ENCODE measurements around the gene TEX48. TPM values are rescaled to one million over a fixed set of nuclear protein-coding genes. Genes with fewer than 3 reads are reported as not detected.
A peak's percentile ranks its signal among the peaks of the same experiment; 100 is the strongest.

The TEX48 gene
- total and polyA plus RNA-seq, 2 donors (not counting 1 experiment from before 2014, with no cell fraction given): not detected

- Histone ChIP-seq H3K4me2 (ENCODE audit: extremely low read depth, insufficient read depth, low read length) (no peak overlapping the region), H3K36me3 (ENCODE audit: control insufficient read depth, insufficient read depth, low read length) (no peaks in the 10 kb centered on the region), H3K9me3 (ENCODE audit: control insufficient read depth, insufficient read depth, low read depth, low read length) (no peaks in the 10 kb centered on the region), H3K27ac (ENCODE audit: insufficient read depth, low read length) (no peak overlapping the region), H3K79me2 (ENCODE audit: control insufficient read depth, insufficient read depth, low read length) (no peaks in the 10 kb centered on the region), H3K4me1 (ENCODE audit: control insufficient read depth, extremely low read depth, insufficient read depth, low read length) (peaks cover 10% of the 10 kb centered on the region), H4K20me1 (ENCODE audit: control insufficient read depth, extremely low read depth, insufficient read depth, low read length) (no peaks in the 10 kb centered on the region), H2AFZ (ENCODE audit: low read length) (no peak overlapping the region), H3K4me3 (replicated peaks in 1 of 4; ENCODE audit: control extremely low read depth in 1 of 4, insufficient read depth in 1 of 4, low read depth in 3 of 4, low read length in 4 of 4) (no peak overlapping the region), H3K9ac (ENCODE audit: insufficient read depth, low read length) (no peak overlapping the region), H3K27me3 (ENCODE audit: control insufficient read depth, insufficient read depth, low read length) (no peaks in the 10 kb centered on the region)
- DNase-seq (ENCODE audit: low read depth in 2 of 2): no peak
- TF ChIP-seq EZH2 (IDR thresholded peaks at IDR 0.05; ENCODE audit: low read length, missing control alignments) (no peak), CTCF (conservative IDR thresholded peaks at IDR 0.05 in 1 of 2, IDR thresholded peaks at IDR 0.05 in 1 of 2; ENCODE audit: low read depth in 1 of 2, low read length in 2 of 2) (no peak)
Observed at GRCh38 chr9:114693248-114693855, 11.4 kb upstream of the TEX48 start.

- H3K27me3 ChIP-seq (ENCODE audit: control insufficient read depth, insufficient read depth, low read length): no peaks in the 10 kb centered on the region
- no peaks in the 10 kb centered on the region for H3K79me2 ChIP-seq (ENCODE audit: control insufficient read depth, insufficient read depth, low read length)
- H3K4me3 ChIP-seq (replicated peaks in 1 of 4; ENCODE audit: control extremely low read depth in 1 of 4, insufficient read depth in 1 of 4, low read depth in 3 of 4, low read length in 4 of 4): no peak overlapping the region
- no peak overlapping the region for H3K9ac ChIP-seq (ENCODE audit: insufficient read depth, low read length)
- no peaks in the 10 kb centered on the region for H3K36me3 ChIP-seq (ENCODE audit: control insufficient read depth, insufficient read depth, low read length)
- no peak for DNase-seq (ENCODE audit: low read depth in 2 of 2)
- H2AFZ ChIP-seq (ENCODE audit: low read length): no peak overlapping the region
- H3K9me3 ChIP-seq (ENCODE audit: control insufficient read depth, insufficient read depth, low read depth, low read length): no peaks in the 10 kb centered on the region
- no peaks in the 10 kb centered on the region for H4K20me1 ChIP-seq (ENCODE audit: control insufficient read depth, extremely low read depth, insufficient read depth, low read length)
- H3K27ac ChIP-seq (ENCODE audit: insufficient read depth, low read length): no peak overlapping the region
- H3K4me2 ChIP-seq (ENCODE audit: extremely low read depth, insufficient read depth, low read length): no peak overlapping the region
- H3K4me1 ChIP-seq (ENCODE audit: control insufficient read depth, extremely low read depth, insufficient read depth, low read length): peaks cover 12% of the 10 kb centered on the region
- TF ChIP-seq EZH2 (IDR thresholded peaks at IDR 0.05; ENCODE audit: low read length, missing control alignments) (no peak), CTCF (conservative IDR thresholded peaks at IDR 0.05 in 1 of 2, IDR thresholded peaks at IDR 0.05 in 1 of 2; ENCODE audit: low read depth in 1 of 2, low read length in 2 of 2) (no peak)
Observed at GRCh38 chr9:114691956-114692295, 9.9 kb upstream of the TEX48 start.

- H4K20me1 ChIP-seq (ENCODE audit: control insufficient read depth, extremely low read depth, insufficient read depth, low read length): no peaks in the 10 kb centered on the region
- DNase-seq (ENCODE audit: low read depth in 2 of 2): peak; percentile 75 to 95
- TF ChIP-seq CTCF (conservative IDR thresholded peaks at IDR 0.05 in 1 of 2, IDR thresholded peaks at IDR 0.05 in 1 of 2; ENCODE audit: low read depth in 1 of 2, low read length in 2 of 2) (no peak), EZH2 (IDR thresholded peaks at IDR 0.05; ENCODE audit: low read length, missing control alignments) (no peak)
- no peaks in the 10 kb centered on the region for H3K36me3 ChIP-seq (ENCODE audit: control insufficient read depth, insufficient read depth, low read length)
- H3K27ac ChIP-seq (ENCODE audit: insufficient read depth, low read length): peak overlapping the region; percentile 65
- H3K4me2 ChIP-seq (ENCODE audit: extremely low read depth, insufficient read depth, low read length): peak overlapping the region; percentile 41
- H3K9me3 ChIP-seq (ENCODE audit: control insufficient read depth, insufficient read depth, low read depth, low read length): no peaks in the 10 kb centered on the region
- H2AFZ ChIP-seq (ENCODE audit: low read length): no peak overlapping the region
- H3K79me2 ChIP-seq (ENCODE audit: control insufficient read depth, insufficient read depth, low read length): no peaks in the 10 kb centered on the region
- peaks cover 9% of the 10 kb centered on the region for H3K4me1 ChIP-seq (ENCODE audit: control insufficient read depth, extremely low read depth, insufficient read depth, low read length)
- no peaks in the 10 kb centered on the region for H3K27me3 ChIP-seq (ENCODE audit: control insufficient read depth, insufficient read depth, low read length)
- no peak overlapping the region for H3K9ac ChIP-seq (ENCODE audit: insufficient read depth, low read length)
- H3K4me3 ChIP-seq (replicated peaks in 1 of 4; ENCODE audit: control extremely low read depth in 1 of 4, insufficient read depth in 1 of 4, low read depth in 3 of 4, low read length in 4 of 4): no peak overlapping the region
Observed at GRCh38 chr9:114691046-114691955, 9.3 kb upstream of the TEX48 start.

Measured in fibroblast of lung (primary cell).